ENCODE results near the gene TP53. TPM values are rescaled to one million over a fixed set of nuclear protein-coding genes. Genes with fewer than 3 reads are reported as not detected.

Gene TP53
- total RNA-seq, 1 experiment from 2014 or later, result 23.5 TPM

Other genes with a start within 250 kb of the TP53 start
- gene FGF11, start 248.0 kb downstream of the TP53 start, total RNA-seq (2014; rRNA removed; shearing (Covaris generic)), result 20.4 and 24.2 TPM in 2 replicates
- 7.6 and 24.0 TPM in 2 replicates for gene CHRNB1, start 242.4 kb downstream of the TP53 start, total RNA-seq (2014; rRNA removed; shearing (Covaris generic))
- gene ZBTB4, start 207.9 kb downstream of the TP53 start, total RNA-seq (2014; rRNA removed; shearing (Covaris generic)), result 4.1 and 4.4 TPM in 2 replicates
- not detected in 2 replicates for gene SLC35G6, start 206.0 kb downstream of the TP53 start, total RNA-seq (2014; rRNA removed; shearing (Covaris generic))
- 52.7 and 52.8 TPM in 2 replicates for gene POLR2A, start 203.1 kb downstream of the TP53 start, total RNA-seq (2014; rRNA removed; shearing (Covaris generic))
- not detected in 2 replicates for gene TNFSF12, start 138.4 kb downstream of the TP53 start, total RNA-seq (2014; rRNA removed; shearing (Covaris generic))
- 1.5 TPM in 1 of 2 replicates, not detected in the other for gene TNFSF13, start 128.7 kb downstream of the TP53 start, total RNA-seq (2014; rRNA removed; shearing (Covaris generic))
- gene SENP3, start 125.6 kb downstream of the TP53 start, total RNA-seq (2014; rRNA removed; shearing (Covaris generic)), result 157 and 182 TPM in 2 replicates
- 119 and 129 TPM in 2 replicates for gene CD68, start 107.9 kb downstream of the TP53 start, total RNA-seq (2014; rRNA removed; shearing (Covaris generic))
- 151 and 157 TPM in 2 replicates for gene MPDU1, start 103.6 kb downstream of the TP53 start, total RNA-seq (2014; rRNA removed; shearing (Covaris generic))
- gene SOX15, start 97.4 kb downstream of the TP53 start, total RNA-seq (2014; rRNA removed; shearing (Covaris generic)), result 6.8 and 12.1 TPM in 2 replicates
- 75.9 and 88.0 TPM in 2 replicates for gene FXR2, start 72.6 kb downstream of the TP53 start, total RNA-seq (2014; rRNA removed; shearing (Covaris generic))
- 70.2 and 96.9 TPM in 2 replicates for gene SAT2, start 59.7 kb downstream of the TP53 start, total RNA-seq (2014; rRNA removed; shearing (Covaris generic))
- not detected in 2 replicates for gene SHBG, start 57.4 kb downstream of the TP53 start, total RNA-seq (2014; rRNA removed; shearing (Covaris generic))
- not detected in 2 replicates for gene ATP1B2, start 36.6 kb downstream of the TP53 start, total RNA-seq (2014; rRNA removed; shearing (Covaris generic))
- gene WRAP53, start 987 bp upstream of the TP53 start, total RNA-seq (2014; rRNA removed; shearing (Covaris generic)), result 27.2 and 33.5 TPM in 2 replicates
- 13.1 and 16.8 TPM in 2 replicates for gene EFNB3, start 17.7 kb upstream of the TP53 start, total RNA-seq (2014; rRNA removed; shearing (Covaris generic))
- gene DNAH2, start 30.3 kb upstream of the TP53 start, total RNA-seq (2014; rRNA removed; shearing (Covaris generic)), result 0.03 TPM in 1 of 2 replicates, not detected in the other
- gene KDM6B, start 146.7 kb upstream of the TP53 start, total RNA-seq (2014; rRNA removed; shearing (Covaris generic)), result 0.34 and 0.37 TPM in 2 replicates
- gene TMEM88, start 167.6 kb upstream of the TP53 start, total RNA-seq (2014; rRNA removed; shearing (Covaris generic)), result 0.37 TPM in 1 of 2 replicates, not detected in the other
- 97.3 and 101 TPM in 2 replicates for gene NAA38, start 170.1 kb upstream of the TP53 start, total RNA-seq (2014; rRNA removed; shearing (Covaris generic))
- 8.5 and 10.0 TPM in 2 replicates for gene CYB5D1, start 170.5 kb upstream of the TP53 start, total RNA-seq (2014; rRNA removed; shearing (Covaris generic))
- 34.1 and 41.5 TPM in 2 replicates for gene CHD3, start 201.3 kb upstream of the TP53 start, total RNA-seq (2014; rRNA removed; shearing (Covaris generic))
- gene RNF227, start 228.8 kb upstream of the TP53 start, total RNA-seq (2014; rRNA removed; shearing (Covaris generic)), result 3.5 and 16.7 TPM in 2 replicates
- 0.49 TPM in 1 of 2 replicates, not detected in the other for gene KCNAB3, start 242.4 kb upstream of the TP53 start, total RNA-seq (2014; rRNA removed; shearing (Covaris generic))
- 6.1 and 7.8 TPM in 2 replicates for gene TRAPPC1, start 244.5 kb upstream of the TP53 start, total RNA-seq (2014; rRNA removed; shearing (Covaris generic))
- 25.4 and 29.3 TPM in 2 replicates for gene CNTROB, start 244.7 kb upstream of the TP53 start, total RNA-seq (2014; rRNA removed; shearing (Covaris generic))

Data from G401 (cell line).